ENCODE data around the gene MCM5. TPM values are rescaled to one million over a fixed set of nuclear protein-coding genes. Genes with fewer than 3 reads are reported as not detected.

Gene MCM5
- total RNA-seq, 1 experiment from 2014 or later: 274 TPM

DNA sequence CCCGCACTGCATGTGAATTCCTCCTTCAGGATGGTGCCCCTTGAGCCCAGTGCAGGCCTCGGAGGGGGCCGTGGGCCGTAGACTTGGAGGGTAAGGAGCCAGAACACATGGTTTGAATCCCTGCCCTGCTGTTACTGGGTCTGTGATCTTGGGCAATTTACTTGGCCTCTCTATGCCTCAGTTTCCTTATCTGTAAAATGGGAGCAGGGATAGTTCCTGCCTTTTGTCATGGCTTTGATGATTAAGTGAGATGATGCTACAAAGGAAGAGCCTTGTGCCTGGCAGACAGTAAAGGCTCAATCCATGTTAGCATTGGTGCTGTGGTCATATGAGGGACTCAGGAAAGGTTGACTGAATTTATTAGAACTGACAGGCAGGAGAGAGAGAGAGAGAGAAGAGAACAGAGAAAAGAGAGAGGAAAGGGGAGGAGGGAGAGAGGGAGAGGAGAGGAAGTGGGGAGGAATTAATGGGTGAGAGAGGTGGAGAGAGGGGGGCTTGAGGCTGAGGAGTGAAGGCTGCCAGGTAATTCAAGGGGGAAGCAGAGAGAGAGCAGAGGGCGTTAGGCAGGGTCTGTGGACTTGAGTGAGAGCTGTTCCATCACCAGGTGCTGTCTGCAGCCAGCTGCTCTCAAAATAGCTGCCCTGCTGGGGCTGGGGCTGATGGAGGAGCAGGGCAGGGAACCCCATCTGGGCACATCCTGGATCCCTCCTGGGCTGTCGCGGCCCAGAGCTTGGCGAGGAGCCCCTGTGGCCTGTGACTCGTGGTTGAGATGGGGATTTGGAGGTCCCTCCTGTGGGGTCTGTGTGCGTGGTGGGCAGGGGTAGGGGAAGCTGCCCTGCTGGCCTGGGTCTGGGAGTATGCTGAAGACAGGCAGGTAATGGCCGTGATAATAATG, 44.1 kb downstream of the MCM5 start:
- H3K18ac ChIP-seq (ENCODE audit: insufficient read length, low read depth, low read length): peak overlapping the region; percentile 25
- no peaks in the 10 kb centered on the region for H3K9me3 ChIP-seq (ENCODE audit: control insufficient read depth, low read depth, low read length)
- no peak overlapping the region for H4K91ac ChIP-seq (ENCODE audit: insufficient read length, low read depth, low read length)
- TF ChIP-seq, protein P1, sequence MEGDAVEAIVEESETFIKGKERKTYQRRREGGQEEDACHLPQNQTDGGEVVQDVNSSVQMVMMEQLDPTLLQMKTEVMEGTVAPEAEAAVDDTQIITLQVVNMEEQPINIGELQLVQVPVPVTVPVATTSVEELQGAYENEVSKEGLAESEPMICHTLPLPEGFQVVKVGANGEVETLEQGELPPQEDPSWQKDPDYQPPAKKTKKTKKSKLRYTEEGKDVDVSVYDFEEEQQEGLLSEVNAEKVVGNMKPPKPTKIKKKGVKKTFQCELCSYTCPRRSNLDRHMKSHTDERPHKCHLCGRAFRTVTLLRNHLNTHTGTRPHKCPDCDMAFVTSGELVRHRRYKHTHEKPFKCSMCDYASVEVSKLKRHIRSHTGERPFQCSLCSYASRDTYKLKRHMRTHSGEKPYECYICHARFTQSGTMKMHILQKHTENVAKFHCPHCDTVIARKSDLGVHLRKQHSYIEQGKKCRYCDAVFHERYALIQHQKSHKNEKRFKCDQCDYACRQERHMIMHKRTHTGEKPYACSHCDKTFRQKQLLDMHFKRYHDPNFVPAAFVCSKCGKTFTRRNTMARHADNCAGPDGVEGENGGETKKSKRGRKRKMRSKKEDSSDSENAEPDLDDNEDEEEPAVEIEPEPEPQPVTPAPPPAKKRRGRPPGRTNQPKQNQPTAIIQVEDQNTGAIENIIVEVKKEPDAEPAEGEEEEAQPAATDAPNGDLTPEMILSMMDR (conservative IDR thresholded peaks at IDR 0.05): no peak
- no peak overlapping the region for H3K56ac ChIP-seq (ENCODE audit: insufficient read length, low read depth, low read length)
- Mint-ChIP-seq H3K36me3 (ENCODE audit: insufficient read depth in 1 of 3, low read depth in 3 of 3) (peaks cover 7 to 15% (median 7%) of the 10 kb centered on the region in 3 experiments; a peak in 4 of 7 replicates), H3K9me3 (no peaks in the 10 kb centered on the region), H3K4me3 (no peak overlapping the region; a peak in 1 of 5 replicates), H3K4me1 (peaks cover 21% of the 10 kb centered on the region in 2 experiments), H3K27ac (peak overlapping the region in 2 of 3 experiments; percentile 41 to 65; a peak in 2 of 7 replicates), H3K27me3 (ENCODE audit: low read depth) (peaks cover 7% of the 10 kb centered on the region)
- no CpG with 5 or more reads among the region's 11 CpGs for WGBS (ENCODE audit: extremely low coverage, insufficient read length, low lambda C conversion rate)
- no peak overlapping the region for H3T11ph ChIP-seq (ENCODE audit: low read length)
- no peak overlapping the region for H4K5ac ChIP-seq (ENCODE audit: insufficient read length, low read depth, low read length)
- no peaks in the 10 kb centered on the region; the same call in 1 of the 2 replicates for H3K4me1 ChIP-seq (ENCODE audit: insufficient read depth, low read length)
- H3K4ac ChIP-seq (ENCODE audit: low read depth, low read length): no peak overlapping the region
- peak overlapping the region; percentile 17; the same call in 1 of the 2 replicates for H3K14ac ChIP-seq (ENCODE audit: insufficient read depth, low read length)
- no peaks in the 10 kb centered on the region for H3K27me3 ChIP-seq (ENCODE audit: insufficient read depth, low read length)
- no peak overlapping the region for H2AFZ ChIP-seq (ENCODE audit: low read length)
- H3K23ac ChIP-seq (ENCODE audit: insufficient read length, low read depth, low read length): no peak overlapping the region
- H2BK20ac ChIP-seq (ENCODE audit: low read depth, low read length, poor library complexity, severe bottlenecking): no peak overlapping the region
- H3K27ac ChIP-seq (ENCODE audit: insufficient read length, low read depth, low read length): no peak overlapping the region
- no peak overlapping the region; the same call in 1 of the 2 replicates for H2BK15ac ChIP-seq (ENCODE audit: low read depth, low read length)
- no peaks in the 10 kb centered on the region for H4K20me1 ChIP-seq (ENCODE audit: control insufficient read depth, insufficient read depth, insufficient read length)
- H2BK5ac ChIP-seq (ENCODE audit: insufficient read length, low read length): no peak overlapping the region
- H2BK120ac ChIP-seq (ENCODE audit: low read depth, low read length, poor library complexity, severe bottlenecking): no peak overlapping the region
- no peaks in the 10 kb centered on the region for H3K79me1 ChIP-seq (ENCODE audit: insufficient read depth, low read depth, low read length, poor library complexity, severe bottlenecking)
- no peaks in the 10 kb centered on the region for H3K23me2 ChIP-seq (ENCODE audit: insufficient read length, low read depth, low read length, poor library complexity, severe bottlenecking)
- H3K9ac ChIP-seq (ENCODE audit: extremely low read depth, insufficient read length, low read length): no peak overlapping the region
- no peaks in the 10 kb centered on the region; the same call in 1 of the 2 replicates for H3K79me2 ChIP-seq (ENCODE audit: insufficient read depth, low read length)
- no peak overlapping the region for H2BK12ac ChIP-seq (ENCODE audit: insufficient read length, low read depth, low read length)
- H2AK5ac ChIP-seq (ENCODE audit: insufficient read length, low read length): no peak overlapping the region
- no peak for DNase-seq
- H4K8ac ChIP-seq (replicated peaks; ENCODE audit: insufficient read length, low read depth, low read length): no peak overlapping the region
- H3K4me2 ChIP-seq (ENCODE audit: insufficient read depth, insufficient read length, low read length): no peak overlapping the region
